Measurements from ENCODE around the gene EIF4E1B.
A peak's percentile ranks its signal among the peaks of the same experiment; 100 is the strongest.

Gene EIF4E1B

GRCh38 chr5:176646707-176647029 lies 16.2 kb downstream of the EIF4E1B start:
- no peaks in the 10 kb centered on the region for H3K27me3 ChIP-seq (ENCODE audit: control insufficient read depth, insufficient read depth, low read length)
- no peaks in the 10 kb centered on the region for H3K9me3 ChIP-seq (ENCODE audit: control insufficient read depth, low read length)
- H3K27ac ChIP-seq: peak overlapping the region; percentile 72
- peak overlapping the region; percentile 75 for H3K4me3 ChIP-seq (ENCODE audit: low read depth, low read length)
- H3K4me2 ChIP-seq (ENCODE audit: low read length): peak overlapping the region; percentile 77
- H3K79me2 ChIP-seq: peaks cover 5% of the 10 kb centered on the region
- H2AFZ ChIP-seq: peak overlapping the region; percentile 94
- no peak for TF ChIP-seq CTCF (IDR thresholded peaks at IDR 0.05)
- H3K36me3 ChIP-seq (ENCODE audit: control insufficient read depth, insufficient read depth, low read length): no peaks in the 10 kb centered on the region
- no peak overlapping the region for H3K9ac ChIP-seq
- peaks cover 16% of the 10 kb centered on the region for H3K4me1 ChIP-seq

- H3K4me1 ChIP-seq: peaks cover 16% of the 10 kb centered on the region
- H3K36me3 ChIP-seq (ENCODE audit: control insufficient read depth, insufficient read depth, low read length): no peaks in the 10 kb centered on the region
- peak within 1 kb of the TSS; percentile 72 for H3K27ac ChIP-seq
- H3K27me3 ChIP-seq (ENCODE audit: control insufficient read depth, insufficient read depth, low read length): no peaks in the 10 kb centered on the region
- peaks cover 5% of the 10 kb centered on the region for H3K79me2 ChIP-seq
- H3K4me2 ChIP-seq (ENCODE audit: low read length): peak within 1 kb of the TSS; percentile 84
- peak within 1 kb of the TSS; percentile 75 for H3K4me3 ChIP-seq (ENCODE audit: low read depth, low read length)
- peak; percentile 45 for TF ChIP-seq CTCF (IDR thresholded peaks at IDR 0.05)
- H2AFZ ChIP-seq: peak within 1 kb of the TSS; percentile 94
- H3K9ac ChIP-seq: peak within 1 kb of the TSS; percentile 85
- no peaks in the 10 kb centered on the region for H3K9me3 ChIP-seq (ENCODE audit: control insufficient read depth, low read length)
Measured at GRCh38 chr5:176647030-176647842, 16.8 kb downstream of the EIF4E1B start, which contains the start of gene TSPAN17. Gene TSPAN17 (plus strand): TSS chr5:176647484. CDS start chr5:176647616, 132 bp downstream.

GRCh38 chr5:176647843-176648473 lies 17.5 kb downstream of the EIF4E1B start:
- Histone ChIP-seq H3K27me3 (ENCODE audit: control insufficient read depth, insufficient read depth, low read length) (no peaks in the 10 kb centered on the region), H3K4me2 (ENCODE audit: low read length) (peak overlapping the region; percentile 84), H3K9me3 (ENCODE audit: control insufficient read depth, low read length) (no peaks in the 10 kb centered on the region), H3K4me1 (peaks cover 16% of the 10 kb centered on the region), H3K79me2 (peaks cover 5% of the 10 kb centered on the region), H3K4me3 (ENCODE audit: low read depth, low read length) (peak overlapping the region; percentile 75), H3K9ac (peak overlapping the region; percentile 85), H2AFZ (peak overlapping the region; percentile 88), H3K27ac (peak overlapping the region; percentile 42), H3K36me3 (ENCODE audit: control insufficient read depth, insufficient read depth, low read length) (no peaks in the 10 kb centered on the region)
- TF ChIP-seq CTCF (IDR thresholded peaks at IDR 0.05): no peak

- peak overlapping the region; percentile 21 for H3K27ac ChIP-seq
- TF ChIP-seq CTCF (IDR thresholded peaks at IDR 0.05): no peak
- peaks cover 5% of the 10 kb centered on the region for H3K79me2 ChIP-seq
- peaks cover 12% of the 10 kb centered on the region for H3K4me1 ChIP-seq
- no peaks in the 10 kb centered on the region for H3K27me3 ChIP-seq (ENCODE audit: control insufficient read depth, insufficient read depth, low read length)
- H3K9me3 ChIP-seq (ENCODE audit: control insufficient read depth, low read length): no peaks in the 10 kb centered on the region
- H3K4me2 ChIP-seq (ENCODE audit: low read length): peak overlapping the region; percentile 84
- H3K9ac ChIP-seq: no peak overlapping the region
- H3K4me3 ChIP-seq (ENCODE audit: low read depth, low read length): peak overlapping the region; percentile 75
- peak overlapping the region; percentile 88 for H2AFZ ChIP-seq
- no peaks in the 10 kb centered on the region for H3K36me3 ChIP-seq (ENCODE audit: control insufficient read depth, insufficient read depth, low read length)
Measured at GRCh38 chr5:176648474-176649194, 18.2 kb downstream of the EIF4E1B start.

Data from parathyroid adenoma (tissue), 2 donors.